T-cell (primary cell): ENCODE measurements around the gene KCTD14. TPM values are rescaled to one million over a fixed set of nuclear protein-coding genes. Genes with fewer than 3 reads are reported as not detected.

ENCODE experiments used
- ATAC-seq, 4 experiments: fragments of 200-7000 bp in 3 of 4; fragments of 150-1000 bp in 1 of 4; cut with Tn5 transposase; replicated peaks in 1 of 4; 1 replicate in 3 of 4; 2 replicates in 1 of 4; pipeline ENCODE4 v1.10.0; 2021; ENCODE audit warnings: moderate library complexity in 3 of 4, mild to moderate bottlenecking in 2 of 4, moderate number of reproducible peaks in 1 of 4
- CTCF ChIA-PET, 2 donors: fragments of 300-600 bp; sonication (Branson Sonifier 250); formaldehyde crosslinking; loops; one replicate each; lab custom pipeline; 2022; ENCODE audit warnings: antibody characterized with exemption in 2 of 2; lab: Charles Lee
- POLR2A ChIA-PET, 2 donors: fragments of 300-600 bp; sonication (Branson Sonifier 250); formaldehyde crosslinking; loops; one replicate each; lab custom pipeline; 2022; ENCODE audit warnings: antibody characterized with exemption in 2 of 2; lab: Charles Lee
- DNase-seq, 35 experiments: peaks; one replicate each; pipeline versions ENCODE4 v3.0.0 to v3.0.0-alpha.2; 2013 to 2023
- H3K27ac ChIP-seq: one replicate; pipeline ENCODE4 v1.5.1; 2013; ENCODE audit warnings: low read length
- H3K27me3 ChIP-seq, 2 experiments: replicated peaks in 1 of 2; 1 replicate in 1 of 2; 2 replicates in 1 of 2; pipeline versions ENCODE4 v1.6.1 to v1.7.0; 2013; ENCODE audit warnings: low read length in 1 of 2, mixed read lengths in 1 of 2; ENCODE audit not compliant: control insufficient read depth in 2 of 2, insufficient read depth in 2 of 2; ENCODE audit errors: extremely low read depth in 1 of 2
- H3K36me3 ChIP-seq, 2 donors: 1 replicate in 1 of 2; 2 replicates in 1 of 2; pipeline versions ENCODE4 v1.6.1 to v1.7.0; 2013; ENCODE audit warnings: low read length in 1 of 2; ENCODE audit not compliant: control insufficient read depth in 2 of 2, insufficient read depth in 1 of 2; ENCODE audit errors: extremely low read depth in 1 of 2
- H3K4me1 ChIP-seq, 2 experiments: 1 replicate in 1 of 2; 2 replicates in 1 of 2; pipeline versions ENCODE4 v1.6.1 to v1.7.0; 2013; ENCODE audit warnings: low read length in 2 of 2, mixed read lengths in 1 of 2; ENCODE audit not compliant: insufficient read depth in 2 of 2, control insufficient read depth in 1 of 2; ENCODE audit errors: extremely low read depth in 1 of 2
- H3K4me3 ChIP-seq, 2 donors: 1 replicate in 1 of 2; 2 replicates in 1 of 2; pipeline versions ENCODE4 v1.5.1 to v1.7.0; 2013; ENCODE audit warnings: mild to moderate bottlenecking in 2 of 2, low read length in 1 of 2, moderate library complexity in 1 of 2; ENCODE audit not compliant: control insufficient read depth in 1 of 2; ENCODE audit errors: extremely low read depth in 1 of 2
- H3K9me3 ChIP-seq: 2 replicates; pipeline ENCODE4 v1.7.0; 2013
- H3K27ac Mint-ChIP-seq, 2 donors: one replicate each; pipeline ENCODE4 v1.8.0; 2020 to 2021; ENCODE audit warnings: mild to moderate bottlenecking in 2 of 2, mixed read lengths in 2 of 2
- H3K27me3 Mint-ChIP-seq, 2 donors: one replicate each; pipeline ENCODE4 v1.8.0; 2021 to 2022; ENCODE audit warnings: mixed read lengths in 2 of 2
- H3K36me3 Mint-ChIP-seq: one replicate; pipeline ENCODE4 v1.8.0; 2021; ENCODE audit warnings: mixed read lengths
- H3K4me1 Mint-ChIP-seq, 3 donors: one replicate each; pipeline ENCODE4 v1.8.0; 2020 to 2022; ENCODE audit warnings: mixed read lengths in 3 of 3, mild to moderate bottlenecking in 1 of 3
- H3K4me3 Mint-ChIP-seq, 3 donors: one replicate each; pipeline ENCODE4 v1.8.0; 2020 to 2022; ENCODE audit warnings: mild to moderate bottlenecking in 3 of 3, mixed read lengths in 3 of 3, moderate library complexity in 3 of 3
- H3K9me3 Mint-ChIP-seq, 3 donors: one replicate each; pipeline ENCODE4 v1.8.0; 2020 to 2022; ENCODE audit warnings: mixed read lengths in 3 of 3
- WGBS: methylation state at CpG from one replicate; pipeline ENCODE4 v1.1.5; 2013; ENCODE audit warnings: missing lambda C conversion rate; ENCODE audit not compliant: insufficient coverage; 5-methylcytosine and 5-hydroxymethylcytosine counted together
- total RNA-seq, 35 experiments: library from RNA in 6 of 35; stranded (reverse) in 6 of 35; fragments of 120-200 nt in 1 of 35; gene quantifications; one replicate each; pipeline versions ENCODE4 v1.2.1 to v1.2.4 and lab custom pipeline; 2013 to 2026

The KCTD14 gene
- total RNA-seq, 5 donors from 2014 or later (not counting 1 experiment from before 2014, with no cell fraction given): 0.18 to 0.30 (median 0.23) TPM; not detected in 2

DNA sequence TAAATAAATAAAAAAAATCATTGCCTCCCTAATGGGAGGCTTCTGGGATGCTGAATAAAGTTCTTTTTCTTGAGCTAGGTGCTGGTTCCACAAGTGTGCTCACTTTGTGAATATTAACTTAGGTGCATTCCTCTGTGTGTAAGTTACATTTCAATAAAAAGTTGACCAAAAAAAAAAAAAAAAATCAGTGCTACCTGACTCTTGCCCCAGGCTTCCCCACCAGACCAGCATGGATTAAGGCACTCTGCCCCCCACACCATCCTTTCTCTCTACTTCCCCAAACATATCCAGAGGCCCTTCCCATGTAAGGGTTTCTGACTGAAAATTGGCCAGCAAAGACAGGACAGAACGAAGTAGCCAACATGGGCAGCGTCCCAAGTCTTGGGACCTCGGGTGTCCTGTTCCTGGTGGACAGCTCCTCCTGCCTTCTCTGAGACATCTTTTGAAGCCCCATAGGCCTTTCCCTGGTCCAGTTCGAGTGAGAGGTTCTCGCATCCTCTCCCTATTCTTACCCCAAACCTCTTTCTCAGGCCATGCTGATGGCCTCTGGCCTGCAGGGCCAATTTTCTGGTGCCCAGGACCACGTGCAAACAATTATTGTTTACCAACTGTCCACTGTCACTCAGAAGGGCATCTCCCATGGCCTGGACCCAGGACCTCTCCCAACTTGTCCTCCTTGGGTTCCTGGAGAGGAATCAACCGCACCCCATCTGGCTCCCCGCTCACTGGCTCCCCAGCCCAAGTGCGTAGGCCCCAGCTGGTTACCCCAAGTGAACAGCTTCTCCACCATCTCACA lies 14.9 kb upstream of the KCTD14 start:
- CTCF ChIA-PET: no interaction called here
- Histone ChIP-seq H3K4me3 (no peak overlapping the region), H3K4me1 (peaks cover 0 to 5% of the 10 kb centered on the region in 2 experiments), H3K36me3 (no peaks in the 10 kb centered on the region), H3K27ac (no peak overlapping the region), H3K9me3 (no peaks in the 10 kb centered on the region), H3K27me3 (peaks cover 0 to 2% of the 10 kb centered on the region in 2 experiments)
- H3K9me3 Mint-ChIP-seq: no peaks in the 10 kb centered on the region
- H3K36me3 Mint-ChIP-seq: no peaks in the 10 kb centered on the region
- H3K4me1 Mint-ChIP-seq: peaks cover 10 to 11% (median 10%) of the 10 kb centered on the region in 3 donors
- DNase-seq: no peak
- 84% methylated on average over 7 of the region's 9 CpGs for WGBS
- POLR2A ChIA-PET: no interaction called here
- H3K27ac Mint-ChIP-seq: no peak overlapping the region
- H3K4me3 Mint-ChIP-seq: no peak overlapping the region
- no peaks in the 10 kb centered on the region for H3K27me3 Mint-ChIP-seq
- ATAC-seq: no peak

DNA sequence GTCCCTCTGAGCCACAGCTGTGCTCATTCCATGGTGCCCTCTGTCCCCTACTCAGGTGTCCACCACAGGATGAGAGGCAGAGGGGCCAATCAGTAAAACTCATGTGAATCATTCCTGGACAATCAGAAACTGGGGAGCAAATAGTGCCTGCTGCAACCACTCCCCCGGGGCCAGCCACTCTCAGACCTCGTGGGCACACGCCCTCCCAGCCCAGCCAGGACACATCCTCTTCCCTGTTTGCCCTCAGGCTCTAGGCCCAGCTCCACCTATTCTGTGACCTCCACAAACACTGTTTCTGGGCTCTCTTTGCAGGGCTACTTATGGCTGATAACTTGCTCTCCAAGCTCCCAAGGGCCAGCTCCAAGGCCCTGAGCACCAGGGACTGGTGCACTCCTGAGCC lies 14.0 kb upstream of the KCTD14 start:
- H3K9me3 ChIP-seq: no peaks in the 10 kb centered on the region
- ChIA-PET CTCF (no interaction called here), POLR2A (no interaction called here)
- H3K27ac Mint-ChIP-seq: no peak overlapping the region
- no peak overlapping the region for H3K27ac ChIP-seq
- ATAC-seq (no peak), DNase-seq (no peak)
- no peaks in the 10 kb centered on the region for H3K9me3 Mint-ChIP-seq
- H3K36me3 Mint-ChIP-seq: no peaks in the 10 kb centered on the region
- peaks cover 0 to 2% of the 10 kb centered on the region in 2 experiments for H3K27me3 ChIP-seq
- no peaks in the 10 kb centered on the region for H3K27me3 Mint-ChIP-seq
- no peaks in the 10 kb centered on the region for H3K36me3 ChIP-seq
- no peak overlapping the region for H3K4me3 Mint-ChIP-seq
- H3K4me1 ChIP-seq: peaks cover 0 to 5% of the 10 kb centered on the region in 2 experiments
- 90% methylated on average over 3 of the region's 3 CpGs for WGBS
- no peak overlapping the region for H3K4me3 ChIP-seq
- H3K4me1 Mint-ChIP-seq: peaks cover 10 to 11% (median 10%) of the 10 kb centered on the region in 3 donors

DNA sequence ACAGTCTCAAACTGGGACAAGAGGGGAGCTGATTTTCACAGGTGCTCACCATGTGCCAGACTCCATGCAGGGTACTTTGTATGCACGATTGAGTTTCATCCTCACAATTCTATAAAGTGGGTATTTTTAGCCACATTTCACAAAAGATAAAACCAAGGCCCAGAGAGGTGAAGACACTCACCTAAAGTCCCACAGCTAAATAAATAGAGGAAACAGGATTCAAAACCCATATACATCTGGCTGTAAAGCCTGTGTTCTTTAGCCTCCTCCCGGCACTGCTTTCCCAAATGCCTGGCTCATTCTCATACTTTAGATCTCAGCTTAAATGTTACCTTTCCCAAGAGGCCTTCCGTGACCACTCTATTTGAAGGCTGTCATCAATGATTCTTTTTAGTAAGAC lies 13.2 kb upstream of the KCTD14 start:
- Histone ChIP-seq H3K4me1 (peaks cover 0 to 5% of the 10 kb centered on the region in 2 experiments), H3K36me3 (no peaks in the 10 kb centered on the region), H3K27ac (no peak overlapping the region), H3K4me3 (no peak overlapping the region), H3K9me3 (no peaks in the 10 kb centered on the region), H3K27me3 (peaks cover 0 to 2% of the 10 kb centered on the region in 2 experiments)
- ChIA-PET CTCF (no interaction called here), POLR2A (interaction anchor here in 1 of 2 donors (0.7 kb wide), 1 partner anchor 41 kb away, joined by 6 read pairs; no protein-coding TSS in a partner anchor)
- DNase-seq (no peak), ATAC-seq (no peak)
- Mint-ChIP-seq H3K27me3 (no peaks in the 10 kb centered on the region), H3K27ac (no peak overlapping the region), H3K4me1 (peaks cover 10 to 11% (median 10%) of the 10 kb centered on the region in 3 donors), H3K4me3 (no peak overlapping the region), H3K36me3 (no peaks in the 10 kb centered on the region), H3K9me3 (no peaks in the 10 kb centered on the region)
- WGBS: 90% methylated on average over 2 of the region's 3 CpGs

DNA sequence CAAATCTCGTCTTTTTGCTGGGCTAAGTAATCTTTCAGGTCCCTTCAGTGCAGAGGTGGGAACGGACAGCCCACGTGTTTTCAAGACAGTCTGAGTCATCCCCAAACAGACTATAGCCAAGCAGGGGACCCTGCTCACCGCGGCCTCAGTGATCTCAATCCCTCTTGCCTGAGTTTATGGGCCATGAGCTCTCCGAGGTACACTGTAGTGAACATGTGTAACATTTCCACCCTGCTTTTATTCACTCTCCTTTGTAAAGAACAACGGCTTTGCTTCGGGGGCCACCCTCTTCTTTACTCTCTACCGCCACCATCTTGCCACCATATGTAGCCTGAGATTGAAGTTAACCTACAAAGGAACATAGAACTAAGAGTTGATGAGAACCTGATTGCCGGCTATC lies 11.5 kb upstream of the KCTD14 start:
- Mint-ChIP-seq H3K4me3 (no peak overlapping the region), H3K9me3 (no peaks in the 10 kb centered on the region), H3K27me3 (no peaks in the 10 kb centered on the region), H3K36me3 (no peaks in the 10 kb centered on the region), H3K4me1 (peaks cover 2% of the 10 kb centered on the region in 3 donors), H3K27ac (no peak overlapping the region)
- ATAC-seq: no peak
- Histone ChIP-seq H3K36me3 (no peaks in the 10 kb centered on the region), H3K4me1 (peaks cover 0 to under 1% of the 10 kb centered on the region in 2 experiments), H3K4me3 (no peak overlapping the region), H3K9me3 (no peaks in the 10 kb centered on the region), H3K27me3 (peaks cover 0 to 2% of the 10 kb centered on the region in 2 experiments), H3K27ac (no peak overlapping the region)
- CTCF ChIA-PET: no interaction called here
- POLR2A ChIA-PET: no interaction called here
- DNase-seq: no peak
- WGBS: no CpG with 5 or more reads among the region's 10 CpGs

DNA sequence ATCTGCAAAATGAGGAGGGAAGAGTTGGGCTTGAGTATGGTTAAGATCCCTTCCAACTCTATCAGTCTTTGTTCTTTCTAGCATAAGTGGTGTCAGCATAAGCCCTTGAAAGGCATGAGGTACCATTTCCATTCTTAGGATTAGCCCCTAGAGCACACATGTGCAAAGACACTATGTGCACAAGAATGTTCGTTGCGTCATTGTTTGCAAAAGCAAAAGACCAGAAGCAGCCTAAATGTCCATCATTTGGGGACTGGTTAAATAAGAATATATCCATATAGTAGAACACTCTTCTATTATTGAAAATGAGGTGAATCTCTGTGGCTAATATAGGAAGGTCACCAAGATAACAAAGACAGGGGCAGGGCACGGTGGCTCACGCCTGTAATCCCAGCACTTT lies 10.0 kb upstream of the KCTD14 start:
- Mint-ChIP-seq H3K27me3 (no peaks in the 10 kb centered on the region), H3K9me3 (no peaks in the 10 kb centered on the region), H3K4me3 (no peak overlapping the region), H3K27ac (no peak overlapping the region), H3K4me1 (no peaks in the 10 kb centered on the region), H3K36me3 (no peaks in the 10 kb centered on the region)
- Histone ChIP-seq H3K27me3 (peaks cover 0 to 2% of the 10 kb centered on the region in 2 experiments), H3K27ac (no peak overlapping the region), H3K4me3 (no peak overlapping the region), H3K9me3 (no peaks in the 10 kb centered on the region), H3K36me3 (no peaks in the 10 kb centered on the region), H3K4me1 (no peaks in the 10 kb centered on the region)
- ChIA-PET CTCF (no interaction called here), POLR2A (interaction anchor here in 1 of 2 donors (0.5 kb wide), 1 partner anchor 108 kb away, joined by 3 read pairs; no protein-coding TSS in a partner anchor)
- WGBS: no CpG with 5 or more reads among the region's 4 CpGs
- DNase-seq (no peak), ATAC-seq (no peak)

DNA sequence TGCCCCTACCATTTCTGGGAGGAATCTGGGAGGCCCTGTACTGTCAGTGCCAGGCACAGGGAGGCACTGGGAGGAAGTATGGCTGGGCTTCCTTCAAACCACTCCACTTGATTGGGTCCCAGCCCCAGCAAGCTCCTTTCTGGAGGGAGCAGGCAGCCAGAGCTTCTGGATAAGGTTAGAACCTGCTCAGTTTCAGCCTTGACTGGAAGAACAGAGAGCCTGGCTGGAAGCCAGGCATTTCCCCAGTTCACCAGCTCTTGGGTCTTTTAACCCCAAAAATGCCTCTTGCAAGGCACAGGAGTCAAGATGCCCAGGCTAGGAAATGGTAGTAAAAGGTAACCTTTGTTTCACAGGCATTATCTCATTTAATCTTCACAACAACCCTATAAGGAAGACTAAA lies 9.0 kb upstream of the KCTD14 start:
- no peaks in the 10 kb centered on the region for H3K36me3 ChIP-seq
- no peak overlapping the region for H3K27ac ChIP-seq
- no peaks in the 10 kb centered on the region for H3K4me1 ChIP-seq
- no peaks in the 10 kb centered on the region for H3K36me3 Mint-ChIP-seq
- H3K27me3 Mint-ChIP-seq: no peaks in the 10 kb centered on the region
- no peak for ATAC-seq
- H3K9me3 Mint-ChIP-seq: no peaks in the 10 kb centered on the region
- peaks cover 0 to 2% of the 10 kb centered on the region in 2 experiments for H3K27me3 ChIP-seq
- CTCF ChIA-PET: no interaction called here
- no peak overlapping the region for H3K27ac Mint-ChIP-seq
- H3K4me1 Mint-ChIP-seq: no peaks in the 10 kb centered on the region
- DNase-seq: no peak
- no peak overlapping the region for H3K4me3 ChIP-seq
- H3K9me3 ChIP-seq: no peaks in the 10 kb centered on the region
- POLR2A ChIA-PET: no interaction called here
- no peak overlapping the region for H3K4me3 Mint-ChIP-seq
